Embryonic facial prominence (tissue), 1 donor: ENCODE data around the gene MAP10.

Experiments
- DNase-seq: peaks from one replicate; pipeline ENCODE4 v3.0.0-alpha.2; 2016; ENCODE audit errors: extremely low spot score

Gene MAP10

DNA sequence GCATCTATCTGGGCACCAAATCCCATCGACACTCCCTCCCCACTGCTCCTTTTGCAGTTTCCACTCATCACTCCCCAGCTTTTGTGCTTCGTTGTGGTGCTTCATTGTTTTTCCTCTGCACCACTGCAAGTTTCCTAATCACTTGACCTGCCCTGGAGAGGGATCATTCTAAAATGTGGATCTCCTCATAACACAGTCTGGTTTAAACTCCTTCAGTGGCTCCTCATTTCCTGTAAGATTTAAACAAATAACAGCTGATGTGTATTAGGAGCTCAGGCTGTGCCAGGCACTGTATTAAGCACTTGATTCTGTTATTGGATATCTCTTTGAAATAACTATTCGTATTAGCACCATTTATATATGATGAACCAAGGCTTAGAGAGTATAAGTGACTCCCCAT, 51.3 kb downstream of the MAP10 start:
- DNase-seq = no peak
